Progenitor cell of endocrine pancreas (in vitro differentiated cells): ENCODE results near the gene LMF2. TPM values are rescaled to one million over a fixed set of nuclear protein-coding genes. Genes with fewer than 3 reads are reported as not detected.
A peak's percentile ranks its signal among the peaks of the same experiment; 100 is the strongest.
"Not testable (repeated sequence)": the region's sequence is repeated elsewhere in the genome, so short reads cannot be mapped to it uniquely, and the experiment has no call there.

Source experiments
- DNase-seq: peaks from one replicate; pipeline ENCODE4 v3.0.0; 2021; ENCODE audit warnings: low spot score; ENCODE audit not compliant: unreplicated experiment
- H3K27ac Mint-ChIP-seq: 2 replicates; pipeline ENCODE4 v1.8.0; 2021; ENCODE audit warnings: mild to moderate bottlenecking, moderate library complexity, mixed read lengths
- H3K27me3 Mint-ChIP-seq: 2 replicates; pipeline ENCODE4 v1.8.0; 2021; ENCODE audit warnings: mixed read lengths
- H3K36me3 Mint-ChIP-seq: 2 replicates; pipeline ENCODE4 v1.8.0; 2022; ENCODE audit warnings: mixed read lengths; ENCODE audit not compliant: insufficient read depth
- H3K4me1 Mint-ChIP-seq: 2 replicates; pipeline ENCODE4 v1.8.0; 2021; ENCODE audit warnings: low read depth, mixed read lengths
- H3K4me3 Mint-ChIP-seq: 2 replicates; pipeline ENCODE4 v1.8.0; 2021; ENCODE audit warnings: low read depth, mild to moderate bottlenecking, moderate library complexity, mixed read lengths
- H3K9me3 Mint-ChIP-seq: 2 replicates; pipeline ENCODE4 v1.8.0; 2021; ENCODE audit warnings: low read depth, mixed read lengths
- total RNA-seq: library from RNA; stranded (reverse); gene quantifications from 2 replicates; pipeline ENCODE4 v1.2.1, GENCODE V29; 2021
- TF ChIP-seq, protein P1 (sequence below): fragments of 200-600 bp; sonication (generic); IDR thresholded peaks from one replicate; pipeline ENCODE4 v1.5.0; 2021; ENCODE audit warnings: antibody characterized with exemption, mild to moderate bottlenecking; ENCODE audit not compliant: unreplicated experiment

LMF2 gene
- total RNA-seq, 1 donor from 2014 or later, result 65.5 TPM

DNA sequence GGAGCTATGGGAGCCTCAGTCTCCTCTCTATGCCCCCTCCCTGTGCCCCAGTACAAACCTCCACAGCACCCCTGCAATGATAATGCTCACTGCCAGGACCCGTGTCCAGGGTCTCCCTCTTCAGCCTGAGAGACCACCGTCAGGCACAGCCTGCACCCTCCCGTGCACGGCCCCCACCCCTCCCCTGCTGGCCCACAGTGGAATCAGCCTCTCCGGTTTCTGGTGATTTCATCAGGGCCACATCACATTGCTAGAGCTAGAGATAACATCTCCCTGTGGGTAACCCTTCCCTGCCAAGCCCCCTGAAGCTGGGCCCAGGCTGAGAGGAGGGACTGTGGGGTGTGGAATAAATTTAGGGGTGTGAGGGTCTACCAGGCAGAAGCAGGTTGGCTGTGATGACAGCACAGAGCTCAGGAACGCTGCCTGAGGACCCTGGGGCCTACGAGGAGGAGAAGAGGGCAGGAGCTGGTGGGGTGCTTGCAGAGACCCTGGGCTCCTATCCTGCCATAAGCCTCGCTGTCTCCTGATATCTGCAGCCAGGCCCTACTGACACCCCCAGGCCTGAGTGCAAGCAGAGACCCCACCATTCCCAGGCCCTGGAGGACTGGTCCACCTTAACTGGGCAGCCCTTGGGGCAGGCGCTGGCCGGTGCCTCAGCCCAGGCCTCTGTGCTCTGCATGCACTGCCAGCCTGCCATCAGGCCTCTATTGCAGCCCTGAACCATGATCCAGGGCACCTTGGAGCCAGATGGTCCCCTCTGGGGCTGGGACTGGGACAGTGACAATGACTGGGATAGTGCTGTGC, 38.2 kb upstream of the LMF2 start, which contains the start of gene KLHDC7B:
Gene KLHDC7B (plus strand): TSS at position 378 of the 804 bp plus-strand sequence. CDS start 345 bp downstream, at position 723.
- Mint-ChIP-seq H3K36me3 (no peaks in the 10 kb centered on the region), H3K9me3 (no peaks in the 10 kb centered on the region), H3K27me3 (peaks cover 21% of the 10 kb centered on the region), H3K4me1 (no peaks in the 10 kb centered on the region), H3K4me3 (no peak within 1 kb of the TSS), H3K27ac (no peak within 1 kb of the TSS)
- TF ChIP-seq, protein P1, sequence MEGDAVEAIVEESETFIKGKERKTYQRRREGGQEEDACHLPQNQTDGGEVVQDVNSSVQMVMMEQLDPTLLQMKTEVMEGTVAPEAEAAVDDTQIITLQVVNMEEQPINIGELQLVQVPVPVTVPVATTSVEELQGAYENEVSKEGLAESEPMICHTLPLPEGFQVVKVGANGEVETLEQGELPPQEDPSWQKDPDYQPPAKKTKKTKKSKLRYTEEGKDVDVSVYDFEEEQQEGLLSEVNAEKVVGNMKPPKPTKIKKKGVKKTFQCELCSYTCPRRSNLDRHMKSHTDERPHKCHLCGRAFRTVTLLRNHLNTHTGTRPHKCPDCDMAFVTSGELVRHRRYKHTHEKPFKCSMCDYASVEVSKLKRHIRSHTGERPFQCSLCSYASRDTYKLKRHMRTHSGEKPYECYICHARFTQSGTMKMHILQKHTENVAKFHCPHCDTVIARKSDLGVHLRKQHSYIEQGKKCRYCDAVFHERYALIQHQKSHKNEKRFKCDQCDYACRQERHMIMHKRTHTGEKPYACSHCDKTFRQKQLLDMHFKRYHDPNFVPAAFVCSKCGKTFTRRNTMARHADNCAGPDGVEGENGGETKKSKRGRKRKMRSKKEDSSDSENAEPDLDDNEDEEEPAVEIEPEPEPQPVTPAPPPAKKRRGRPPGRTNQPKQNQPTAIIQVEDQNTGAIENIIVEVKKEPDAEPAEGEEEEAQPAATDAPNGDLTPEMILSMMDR, result no peak
- DNase-seq, result no peak

DNA sequence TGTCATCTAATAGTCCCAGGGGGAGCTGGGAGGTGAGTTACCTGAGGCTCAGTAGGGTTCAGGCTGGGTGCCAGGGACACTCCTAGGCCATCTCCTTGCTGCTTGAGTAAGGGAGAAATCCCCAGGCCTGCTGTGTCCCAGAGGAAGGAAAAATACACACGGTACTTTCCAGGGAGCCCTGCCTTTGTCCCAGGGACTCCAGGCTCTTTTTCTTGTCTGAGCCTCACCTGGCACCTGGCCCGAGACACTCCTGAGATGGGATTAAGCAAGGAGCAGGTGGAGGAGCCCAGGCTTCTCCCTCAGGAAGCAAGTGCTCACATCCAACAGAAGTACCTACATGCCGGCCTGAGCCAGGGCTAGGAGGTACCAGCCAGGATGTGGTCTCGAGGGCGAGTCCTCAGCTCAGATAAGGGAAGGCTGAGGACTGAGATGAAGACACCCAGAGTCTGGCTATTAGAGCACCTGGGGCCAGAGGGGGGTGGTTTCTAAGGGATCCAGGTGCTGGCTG, 37.3 kb upstream of the LMF2 start:
- Mint-ChIP-seq H3K9me3 (no peaks in the 10 kb centered on the region), H3K27ac (no peak overlapping the region)

DNA sequence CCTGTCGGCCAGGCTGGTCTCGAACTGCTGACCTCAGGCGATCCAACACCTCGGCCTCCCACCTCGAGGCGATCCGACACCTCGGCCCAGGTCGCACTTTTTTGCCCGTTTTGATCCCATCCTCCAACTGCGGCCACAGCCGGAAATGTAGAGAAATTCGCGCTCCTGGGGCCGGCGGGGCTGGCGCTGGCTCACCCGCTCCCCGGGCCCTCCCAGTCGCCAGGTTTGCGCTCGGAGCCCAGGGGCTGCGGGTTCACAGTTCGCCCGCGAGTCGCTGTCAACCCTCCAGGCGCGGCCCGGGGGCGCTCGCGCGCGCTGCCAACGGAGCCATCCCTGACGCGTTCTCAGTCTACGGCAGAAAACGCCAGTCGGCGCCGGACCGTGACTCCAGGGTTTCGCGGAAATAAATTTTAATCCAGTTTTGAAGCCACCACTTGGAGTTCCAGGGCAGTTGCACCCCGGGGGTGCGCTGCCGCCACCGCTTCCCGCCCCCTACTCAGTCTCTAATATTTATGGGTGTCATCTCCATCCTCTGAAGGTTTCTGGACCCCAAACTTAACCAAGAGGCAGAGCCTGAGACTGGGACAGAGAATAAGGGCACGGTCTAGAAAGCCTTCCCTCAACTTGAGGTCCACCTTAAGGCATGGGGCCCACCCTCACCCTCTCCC, 36.7 kb upstream of the LMF2 start:
- no peak overlapping the region for H3K27ac Mint-ChIP-seq
- peaks cover 23% of the 10 kb centered on the region for H3K27me3 Mint-ChIP-seq
- TF ChIP-seq, protein P1, result peak; percentile 71
- DNase-seq, result peak; percentile 76
- no peak overlapping the region for H3K4me3 Mint-ChIP-seq
- no peaks in the 10 kb centered on the region for H3K9me3 Mint-ChIP-seq
- H3K4me1 Mint-ChIP-seq, result no peaks in the 10 kb centered on the region
- H3K36me3 Mint-ChIP-seq, result no peaks in the 10 kb centered on the region

More for the DNA sequence above, 37.3 kb upstream of the LMF2 start:
- no peak for DNase-seq
- no peaks in the 10 kb centered on the region for H3K36me3 Mint-ChIP-seq
- no peaks in the 10 kb centered on the region for H3K4me1 Mint-ChIP-seq
- no peak overlapping the region for H3K4me3 Mint-ChIP-seq
- TF ChIP-seq, protein P1, result no peak
- H3K27me3 Mint-ChIP-seq, result peaks cover 23% of the 10 kb centered on the region

DNA sequence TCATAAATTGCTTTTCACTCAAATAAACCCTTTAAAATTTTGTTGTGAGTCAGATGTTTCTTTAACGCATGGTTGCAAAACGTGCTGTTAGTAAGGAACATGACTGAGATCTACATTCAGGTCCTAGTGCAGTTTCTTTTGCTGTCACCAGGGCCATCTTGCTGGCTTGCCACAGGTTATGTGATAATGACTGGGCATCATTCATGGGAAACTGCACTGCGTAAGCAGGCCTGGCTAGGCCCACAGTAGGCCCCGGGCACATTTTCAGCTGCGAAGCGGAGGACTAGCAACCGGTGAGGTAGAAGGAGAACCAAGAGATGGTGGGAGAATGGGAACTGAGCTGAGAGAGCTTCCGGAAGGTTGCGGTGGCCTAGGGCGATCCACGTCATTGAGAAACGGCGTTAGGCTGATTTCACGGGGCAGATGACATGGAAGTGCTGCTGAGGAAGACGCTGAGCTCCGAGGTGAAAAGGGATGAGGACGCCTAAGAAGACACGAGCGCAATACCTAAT, 35.0 kb upstream of the LMF2 start:
- Mint-ChIP-seq H3K27ac (no peak overlapping the region), H3K4me1 (no peaks in the 10 kb centered on the region), H3K27me3 (peaks cover 31% of the 10 kb centered on the region), H3K9me3 (no peaks in the 10 kb centered on the region), H3K4me3 (no peak overlapping the region), H3K36me3 (no peaks in the 10 kb centered on the region)
- DNase-seq, result no peak
- TF ChIP-seq, protein P1, result no peak

DNA sequence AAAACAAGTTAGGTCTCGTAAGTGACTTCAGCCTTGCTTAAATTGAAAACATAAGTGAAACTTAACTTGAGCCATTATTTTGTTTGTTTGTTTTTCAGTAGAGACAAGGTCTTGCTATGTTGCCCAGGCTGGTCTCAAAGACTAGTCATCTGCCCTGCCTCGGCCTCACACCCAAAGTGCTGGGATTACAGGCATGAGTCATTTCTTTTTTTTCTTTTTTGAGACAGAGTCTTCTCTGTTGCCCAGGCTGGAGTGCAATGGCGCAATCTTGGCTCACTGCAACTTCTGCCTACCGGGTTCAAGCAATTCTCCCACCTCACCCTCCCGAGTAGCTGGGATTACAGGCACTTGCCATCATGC, 34.1 kb upstream of the LMF2 start:
- H3K4me3 Mint-ChIP-seq, H3K4me1 Mint-ChIP-seq, DNase-seq, H3K9me3 Mint-ChIP-seq, H3K36me3 Mint-ChIP-seq, H3K27ac Mint-ChIP-seq: not testable (repeated sequence)
- H3K27me3 Mint-ChIP-seq, result peaks cover 31% of the 10 kb centered on the region
